HG02588 (cell line): ENCODE measurements around the gene UBAC2.
"Not testable (repeated sequence)": the region's sequence is repeated elsewhere in the genome, so short reads cannot be mapped to it uniquely, and the experiment has no call there.

ENCODE experiments used
- ATAC-seq: cut with Tn5 transposase; IDR thresholded peaks from one replicate; pipeline ENCODE4 v1.9.1; 2021; ENCODE audit warnings: mild to moderate bottlenecking, moderate library complexity; ENCODE audit not compliant: unreplicated experiment

UBAC2 gene

GRCh38 chr13:99385940-99386339 lies 185.3 kb downstream of the UBAC2 start:
- ATAC-seq, result no peak

- ATAC-seq, result no peak
These were observed 185.8 kb downstream of the UBAC2 start for GRCh38 chr13:99386495-99386894.

GRCh38 chr13:99386911-99387788 lies 186.5 kb downstream of the UBAC2 start:
- ATAC-seq, result no peak

- ATAC-seq, result no peak
These were observed 187.8 kb downstream of the UBAC2 start for GRCh38 chr13:99388334-99388923.

GRCh38 chr13:99389094-99389493 lies 188.4 kb downstream of the UBAC2 start:
- not testable (repeated sequence) for ATAC-seq

GRCh38 chr13:99389520-99390304 lies 189.1 kb downstream of the UBAC2 start:
- ATAC-seq, result no peak

- no peak for ATAC-seq
These were observed 189.9 kb downstream of the UBAC2 start for GRCh38 chr13:99390601-99391000.

- ATAC-seq, result no peak
These were observed 191.3 kb downstream of the UBAC2 start for GRCh38 chr13:99391781-99392469.

GRCh38 chr13:99392470-99393135 lies 191.9 kb downstream of the UBAC2 start:
- no peak for ATAC-seq

- not testable (repeated sequence) for ATAC-seq
These were observed 192.7 kb downstream of the UBAC2 start for GRCh38 chr13:99393391-99393790.

GRCh38 chr13:99393791-99394735 lies 193.4 kb downstream of the UBAC2 start:
- ATAC-seq, result no peak

GRCh38 chr13:99395436-99395835 lies 194.8 kb downstream of the UBAC2 start:
- no peak for ATAC-seq

GRCh38 chr13:99396446-99396845 lies 195.8 kb downstream of the UBAC2 start:
- no peak for ATAC-seq

GRCh38 chr13:99398071-99398470 lies 197.4 kb downstream of the UBAC2 start:
- no peak for ATAC-seq

GRCh38 chr13:99398916-99399622 lies 198.4 kb downstream of the UBAC2 start:
- ATAC-seq, result no peak

- no peak for ATAC-seq
These were observed 198.9 kb downstream of the UBAC2 start for GRCh38 chr13:99399623-99399974.

GRCh38 chr13:99403458-99403971 lies 202.9 kb downstream of the UBAC2 start:
- no peak for ATAC-seq

- ATAC-seq, result no peak
These were observed 203.5 kb downstream of the UBAC2 start for GRCh38 chr13:99404005-99404755.
